Hematopoietic multipotent progenitor cell treated with erythropoietin and hydrocortisone succinate and interleukin-3 and kit ligand, for 6 days (in vitro differentiated cells): ENCODE data around the gene ZBTB47.

ENCODE experiments used
- DNase-seq: peaks from one replicate; pipeline ENCODE4 v3.0.0-alpha.2; 2015

ZBTB47 gene

GRCh38 chr3:42666577-42666998 lies 13.1 kb downstream of the ZBTB47 start:
- no peak for DNase-seq

DNA sequence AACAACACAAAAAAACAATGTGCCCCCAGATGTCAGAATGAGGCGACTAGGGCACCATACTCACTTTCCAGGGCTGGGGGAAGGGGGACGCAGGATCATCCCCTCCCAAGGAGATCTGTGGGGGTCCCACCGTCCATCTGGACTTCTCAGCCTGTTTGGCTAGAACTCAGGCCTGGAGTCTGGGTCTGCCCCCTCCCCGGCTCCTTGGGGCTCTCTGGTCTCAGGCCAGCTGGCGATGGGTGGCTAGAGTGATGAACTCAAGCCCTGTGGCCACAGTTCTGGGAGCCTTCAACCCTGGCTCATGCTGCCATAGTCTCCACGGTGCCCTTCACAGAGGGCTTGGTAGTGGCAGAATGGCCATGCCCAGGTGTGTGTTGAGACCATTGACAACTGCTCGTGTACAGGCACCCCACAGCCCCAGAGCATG lies 13.6 kb downstream of the ZBTB47 start:
- no peak for DNase-seq

GRCh38 chr3:42667523-42668412 lies 14.3 kb downstream of the ZBTB47 start:
- no peak for DNase-seq

DNA sequence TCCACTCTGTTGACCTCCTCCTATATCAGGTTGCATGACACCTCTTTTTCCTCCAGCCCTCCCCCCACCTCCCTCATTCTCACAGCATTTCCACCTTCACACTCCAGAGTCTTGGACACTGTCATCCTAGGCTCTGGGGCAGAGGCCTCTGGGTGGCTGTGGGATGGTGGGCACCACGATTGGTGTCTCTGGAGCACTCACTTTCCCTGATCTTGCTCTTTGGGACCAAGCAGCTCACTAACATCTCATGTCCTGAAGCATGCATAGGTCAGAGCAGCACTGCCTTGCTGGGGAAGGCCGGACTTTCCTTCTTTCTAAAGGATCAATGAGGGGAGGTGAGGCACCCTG lies 14.9 kb downstream of the ZBTB47 start:
- DNase-seq, result no peak

DNA sequence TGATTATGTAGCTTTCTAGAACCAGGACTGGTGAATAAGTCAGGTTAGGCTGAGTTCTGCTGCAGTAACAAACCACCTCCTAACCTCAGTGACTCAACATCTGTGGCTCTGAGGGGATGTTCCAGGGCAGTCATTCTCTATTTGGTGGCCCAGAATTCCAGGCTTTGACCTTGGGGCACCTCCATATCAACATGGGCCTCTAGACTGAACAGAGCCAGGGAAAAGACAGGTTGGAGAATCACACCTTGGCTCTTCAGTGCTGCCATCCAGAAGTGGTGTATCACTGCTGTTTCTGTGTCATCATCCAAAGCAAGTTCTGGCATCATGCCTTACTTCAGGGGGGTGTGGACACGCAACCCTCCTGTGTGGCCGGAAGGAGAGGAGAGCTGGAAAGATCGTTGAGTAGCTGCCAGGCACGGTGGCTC lies 15.3 kb downstream of the ZBTB47 start:
- no peak for DNase-seq

GRCh38 chr3:42670051-42670576 lies 16.6 kb downstream of the ZBTB47 start:
- no peak for DNase-seq

DNA sequence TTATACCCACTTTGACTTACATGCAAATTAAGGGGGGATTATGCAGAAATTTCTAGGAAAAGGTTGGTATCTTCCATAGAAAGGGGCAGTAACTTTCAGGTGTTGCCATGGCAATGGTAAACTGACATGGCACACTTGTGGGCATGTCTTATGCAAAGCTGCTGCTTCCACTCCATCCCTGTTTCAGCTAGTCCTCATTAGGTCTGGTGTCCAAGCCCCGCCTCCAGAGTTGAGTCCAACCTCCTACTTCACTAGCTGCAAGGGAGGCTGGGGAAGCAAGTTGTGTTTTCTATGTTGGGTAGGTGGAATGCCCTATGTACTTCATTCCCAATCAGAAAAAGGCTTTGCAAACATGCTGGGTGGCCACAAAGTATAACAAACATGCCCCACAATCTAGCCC lies 17.2 kb downstream of the ZBTB47 start:
- DNase-seq, result no peak

- no peak for DNase-seq
These were observed 19.0 kb downstream of the ZBTB47 start for GRCh38 chr3:42672515-42672914.

GRCh38 chr3:42673082-42673481 lies 19.6 kb downstream of the ZBTB47 start:
- no peak for DNase-seq

DNA sequence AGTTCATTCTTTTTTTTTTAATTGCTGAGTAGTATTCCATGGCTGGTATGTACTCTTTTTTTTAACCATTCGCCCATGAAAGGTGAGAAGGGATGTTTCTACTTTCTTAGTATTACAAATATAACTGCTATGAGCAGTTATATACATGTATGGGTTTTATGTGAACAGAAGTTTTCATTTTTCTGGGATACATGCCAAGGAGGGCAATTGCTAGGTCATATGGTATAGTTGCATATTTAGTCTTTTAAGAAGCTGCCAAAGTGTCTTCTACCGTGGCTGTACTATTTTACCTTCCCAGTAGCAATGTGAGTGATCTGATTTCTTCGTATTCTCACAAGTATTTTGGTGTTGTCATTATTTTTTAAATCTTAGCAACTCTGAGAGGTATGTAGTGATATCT lies 20.6 kb downstream of the ZBTB47 start:
- no peak for DNase-seq

DNA sequence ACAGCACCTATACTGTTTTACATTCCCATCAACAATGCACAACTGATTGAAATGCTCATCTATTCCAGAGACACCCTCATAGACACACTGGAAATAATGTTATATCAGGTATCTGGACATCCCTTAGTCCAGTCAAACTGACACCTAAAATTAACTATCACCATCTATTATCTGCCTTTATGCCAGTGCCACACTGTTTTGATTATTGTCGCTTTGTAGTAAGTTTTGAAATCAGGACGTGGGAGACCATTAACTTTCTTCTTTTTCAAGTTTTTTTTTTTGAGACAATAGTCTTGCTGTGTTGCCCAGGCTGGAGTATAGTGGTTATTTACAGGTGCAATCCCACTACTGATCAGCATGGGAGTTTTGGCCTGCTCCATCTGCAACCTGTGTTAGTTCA lies 22.4 kb downstream of the ZBTB47 start:
- no peak for DNase-seq

DNA sequence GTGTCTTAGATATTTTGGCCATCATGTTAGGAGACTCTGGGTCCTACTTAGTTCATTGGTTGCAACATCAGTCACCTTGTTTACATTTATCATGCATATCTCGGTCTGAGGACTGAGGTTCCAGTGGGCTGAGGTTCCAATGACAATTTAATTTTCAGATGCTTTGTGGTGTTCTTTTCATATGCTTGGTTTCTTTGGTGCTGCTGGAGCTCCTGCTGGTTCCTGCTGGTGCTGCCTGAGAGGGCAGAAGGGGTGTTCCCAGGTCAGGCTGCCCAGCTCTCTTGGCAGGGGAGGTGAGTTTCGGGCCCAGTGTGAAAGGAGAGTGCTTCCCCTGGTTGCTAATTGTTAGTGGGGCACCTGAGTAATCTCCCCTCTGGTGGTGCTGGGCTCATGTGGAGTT lies 24.9 kb downstream of the ZBTB47 start:
- no peak for DNase-seq

DNA sequence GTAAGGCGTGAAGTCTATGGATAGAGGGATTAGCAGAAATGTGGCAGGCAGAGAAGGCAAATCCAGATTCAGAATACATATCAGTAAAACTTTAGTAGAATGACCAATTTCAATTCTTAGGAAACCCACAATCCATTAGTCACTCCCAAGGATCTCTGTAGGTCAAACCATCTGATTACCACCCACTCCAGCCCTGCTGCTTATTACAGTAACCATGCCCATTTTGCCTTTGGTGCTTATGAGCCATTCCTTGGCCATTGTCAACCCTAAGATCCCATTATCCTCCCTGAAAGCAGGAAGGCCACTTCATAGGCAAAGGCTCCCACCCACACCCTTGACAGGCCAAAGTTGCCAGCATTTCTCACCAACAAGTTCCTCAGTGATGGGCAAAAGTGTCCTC lies 26.8 kb downstream of the ZBTB47 start:
- no peak for DNase-seq

DNA sequence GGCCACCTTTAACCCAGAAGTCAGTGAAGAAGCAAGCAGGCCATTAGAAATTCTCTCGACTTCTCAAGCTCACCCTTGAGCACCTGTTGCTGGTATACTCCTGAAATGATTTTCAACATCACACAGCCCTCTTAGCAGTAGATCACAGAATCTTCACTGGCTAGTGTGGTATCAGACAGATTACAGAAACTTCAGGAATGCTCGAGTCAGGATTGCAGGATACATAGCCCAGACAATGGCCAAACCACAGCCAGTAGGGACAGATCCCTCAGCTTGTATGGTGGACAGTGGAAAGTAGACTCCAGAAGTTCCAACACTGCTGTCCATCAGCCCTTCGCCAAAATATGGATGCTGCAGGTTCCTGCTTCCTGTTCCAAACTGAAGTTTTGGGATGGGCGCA lies 27.3 kb downstream of the ZBTB47 start:
- no peak for DNase-seq

DNA sequence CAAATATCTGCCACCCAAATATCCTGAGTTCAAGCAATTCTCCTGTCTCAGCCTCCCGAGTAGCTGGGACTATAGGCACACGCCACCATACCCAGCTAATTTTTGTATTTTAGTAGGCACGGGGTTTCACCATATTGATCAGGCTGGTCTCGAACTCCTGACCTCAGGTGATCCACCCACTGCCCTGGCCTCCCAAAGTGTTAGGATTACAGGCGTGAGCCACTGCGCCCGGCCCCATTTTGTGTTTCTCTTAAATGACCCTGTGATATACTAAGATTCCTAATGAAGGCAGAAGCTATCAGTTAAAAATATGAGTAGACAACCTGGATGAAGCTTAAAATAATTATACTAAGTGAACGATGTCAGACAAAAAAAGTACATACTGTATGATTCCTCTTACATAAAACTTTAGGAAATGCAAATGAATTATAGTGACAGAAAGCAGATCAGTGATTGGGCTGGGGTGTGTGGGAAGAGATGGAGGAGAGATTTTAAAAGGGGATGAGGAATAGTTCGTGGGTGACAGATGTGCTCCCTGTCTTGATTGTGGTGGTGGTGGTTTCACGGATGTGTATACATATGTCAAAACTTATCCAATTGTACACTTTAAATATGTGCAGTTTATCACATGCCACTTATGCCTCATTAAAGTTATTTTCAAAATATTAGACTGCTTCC lies 28.0 kb downstream of the ZBTB47 start:
- DNase-seq, result no peak

DNA sequence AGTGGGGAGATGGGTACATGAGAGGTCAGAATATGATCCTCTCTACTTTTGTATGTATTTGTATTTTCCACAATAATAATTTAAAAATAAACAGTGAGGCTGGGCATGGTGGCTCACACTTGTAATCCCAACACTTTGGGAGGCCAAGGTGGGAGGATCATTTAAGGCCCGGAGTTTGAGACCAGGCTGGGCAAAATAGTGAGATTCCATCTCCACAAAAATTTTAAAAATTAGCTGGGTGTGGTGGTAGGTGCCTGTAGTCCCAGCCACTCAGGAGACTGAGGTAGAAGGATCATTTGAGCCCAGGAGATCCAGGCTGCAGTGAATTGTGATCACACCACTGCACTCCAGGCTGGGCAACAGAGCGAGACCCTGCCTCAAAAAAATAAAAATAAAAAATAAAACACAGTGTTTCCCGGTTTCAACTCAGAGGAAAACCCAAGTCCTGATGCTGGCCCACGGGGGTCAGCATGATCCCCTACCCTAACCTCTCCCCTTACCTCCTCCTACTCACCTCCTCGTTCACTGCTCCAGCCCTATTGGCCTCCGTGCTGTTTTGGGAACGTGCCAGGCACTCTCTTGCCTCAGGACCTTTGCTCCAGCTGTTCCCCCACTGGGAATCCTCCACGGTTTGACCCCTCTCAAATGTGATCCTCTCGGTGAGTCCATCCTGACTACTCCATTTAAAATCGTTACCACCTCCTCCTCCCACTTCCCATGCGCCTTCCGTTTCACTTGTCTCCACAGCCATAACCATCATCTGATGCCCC lies 29.0 kb downstream of the ZBTB47 start:
- DNase-seq, result no peak

GRCh38 chr3:42683875-42684598 lies 30.5 kb downstream of the ZBTB47 start:
- peak; percentile 17 for DNase-seq

DNA sequence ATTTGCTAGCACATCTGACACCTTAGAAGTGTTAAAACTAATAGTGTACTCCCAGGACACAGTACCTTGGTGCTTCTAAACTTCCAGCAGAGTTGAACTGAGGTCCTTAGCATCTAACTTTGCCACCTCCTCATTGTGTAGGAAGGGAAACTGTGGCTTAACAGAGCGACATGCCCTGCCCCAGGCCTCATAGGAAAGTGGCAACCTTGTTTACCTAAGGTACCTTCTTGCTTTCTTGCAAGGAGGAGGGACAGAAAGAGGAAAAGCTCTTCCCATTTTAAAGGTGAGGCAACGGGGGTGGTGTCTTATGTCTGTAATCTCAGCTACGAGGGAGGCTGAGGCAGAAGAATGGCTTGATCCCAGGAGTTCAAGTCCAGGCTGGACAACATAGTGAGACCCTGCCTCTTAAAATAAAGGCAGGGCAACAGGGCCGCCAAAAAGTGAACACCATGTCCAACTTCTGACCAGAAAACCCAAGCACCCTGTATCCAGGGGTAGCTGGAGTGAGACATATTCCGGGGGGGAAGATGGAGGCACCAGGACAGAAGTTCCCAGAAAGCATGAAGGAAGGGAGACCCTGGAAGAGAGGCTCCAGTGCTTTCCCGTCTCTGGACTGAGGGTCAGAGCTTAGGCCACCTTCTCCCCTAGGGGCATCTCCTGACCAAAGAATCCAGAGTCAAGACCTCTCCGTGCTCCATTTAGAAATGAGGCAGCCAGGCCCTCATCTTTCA lies 31.3 kb downstream of the ZBTB47 start:
- DNase-seq, result no peak

GRCh38 chr3:42685363-42685881 lies 31.9 kb downstream of the ZBTB47 start, which contains the start of gene KLHL40:
Gene KLHL40 (plus strand): TSS chr3:42685537. CDS start chr3:42685619, 82 bp downstream.
- DNase-seq, result no peak

GRCh38 chr3:42685891-42686820 lies 32.7 kb downstream of the ZBTB47 start:
- no peak for DNase-seq
